K562 (cell line): Measurements from ENCODE around the gene SLC7A11. TPM values are rescaled to one million over a fixed set of nuclear protein-coding genes. Genes with fewer than 3 reads are reported as not detected.

Source experiments
- ATAC-seq: fragments of 200-7000 bp; cut with Tn5 transposase; 3 replicates; pipeline ENCODE4 v1.9.1; 2020; ENCODE audit warnings: moderate library complexity
- BruUV-seq: library from RNA; stranded (reverse); fragments of 400-500 nt; replicated peaks from 2 replicates; lab custom pipeline; 2021; lab: Mats Ljungman, UMichigan
- CTCF ChIA-PET: fragments of 300-600 bp; formaldehyde crosslinking; extraction: SDS; loops from one replicate; lab custom pipeline; 2021; ENCODE audit warnings: low intra/inter-chr PET ratio; lab: Yijun Ruan, JAX
- POLR2A ChIA-PET: fragments of 300-600, 350-650 bp; sonication (Branson Sonifier 250); formaldehyde crosslinking; extraction: SDS; loops from one replicate; lab custom pipeline; 2021; ENCODE audit warnings: antibody characterized with exemption, inconsistent platforms; lab: Yijun Ruan, JAX
- DNase-seq, 4 experiments: peaks; one replicate each; pipeline versions ENCODE4 v3.0.0 to v3.0.0-alpha.2; 2011 to 2018; ENCODE audit warnings: low spot score in 3 of 4, mixed read lengths in 3 of 4; ENCODE audit errors: extremely low read depth in 1 of 4
- FAIRE-seq: peaks from 2 replicates; lab custom pipeline; 2011; peaks lifted over from hg19 to GRCh38; lab: Jason Lieb, UNC
- H2AFZ ChIP-seq: 2 replicates; pipeline ENCODE4 v1.6.0; 2011; ENCODE audit warnings: low read depth, low read length, control low read depth, inconsistent platforms
- H3K27ac ChIP-seq: fragments of 200-600 bp; 3 replicates; pipeline ENCODE4 v1.8.0; 2011; ENCODE audit warnings: low read depth, mild to moderate bottlenecking, control low read depth, inconsistent platforms, low read length, moderate library complexity, mixed read lengths; ENCODE audit errors: extremely low read depth
- H3K27me3 ChIP-seq, 2 experiments: fragments of 300-600 bp in 1 of 2; 2 replicates in 1 of 2; 3 replicates in 1 of 2; pipeline versions ENCODE4 v1.6.0 to v1.8.0; 2011; ENCODE audit warnings: inconsistent platforms in 2 of 2, low read length in 2 of 2, mild to moderate bottlenecking in 1 of 2, mixed read lengths in 1 of 2, moderate library complexity in 1 of 2; ENCODE audit not compliant: control insufficient read depth in 2 of 2, insufficient read depth in 2 of 2
- H3K36me3 ChIP-seq: fragments of 300-600 bp; 3 replicates; pipeline ENCODE4 v1.8.0; 2011; ENCODE audit warnings: mild to moderate bottlenecking, low read length, inconsistent platforms; ENCODE audit not compliant: control insufficient read depth, insufficient read depth
- H3K4me1 ChIP-seq, 2 experiments: fragments of 200-600 bp in 1 of 2; replicated peaks in 1 of 2; 2 replicates in 1 of 2; 3 replicates in 1 of 2; pipeline versions ENCODE4 v1.5.1 to v1.8.0; 2011; ENCODE audit warnings: inconsistent platforms in 2 of 2, low read length in 2 of 2, mild to moderate bottlenecking in 1 of 2, mixed read lengths in 1 of 2, moderate library complexity in 1 of 2; ENCODE audit not compliant: control insufficient read depth in 2 of 2, insufficient read depth in 2 of 2
- H3K4me2 ChIP-seq: 2 replicates; pipeline ENCODE4 v1.6.1; 2011; ENCODE audit warnings: low read length, control low read depth, inconsistent platforms, mixed read lengths; ENCODE audit not compliant: insufficient read depth
- H3K4me3 ChIP-seq: fragments of 200-600 bp; sonication (generic), shearing (Covaris generic); 2 replicates; pipeline ENCODE4 v1.5.1; 2016; ENCODE audit warnings: control low read depth, inconsistent platforms
- H3K79me2 ChIP-seq: fragments of 200-600 bp; 3 replicates; pipeline ENCODE4 v1.8.0; 2011; ENCODE audit warnings: low read length, inconsistent platforms; ENCODE audit not compliant: control insufficient read depth, insufficient read depth
- H3K9ac ChIP-seq, 2 experiments: 2 replicates each; pipeline versions ENCODE4 v1.6.0 to v1.6.1; 2011; ENCODE audit warnings: low read depth in 2 of 2, low read length in 2 of 2, control low read depth in 1 of 2, inconsistent platforms in 1 of 2, mild to moderate bottlenecking in 1 of 2, mixed read lengths in 1 of 2; ENCODE audit not compliant: insufficient read depth in 1 of 2
- H3K9me1 ChIP-seq: one replicate; pipeline ENCODE4 v1.6.0; 2011; ENCODE audit warnings: inconsistent platforms, mild to moderate bottlenecking, low read length, moderate library complexity; ENCODE audit not compliant: control insufficient read depth, insufficient read depth
- H3K9me3 ChIP-seq: replicated peaks from 2 replicates; pipeline ENCODE4 v1.5.1; 2011; ENCODE audit warnings: low read depth, low read length, inconsistent platforms; ENCODE audit not compliant: control insufficient read depth, insufficient read depth
- H4K20me1 ChIP-seq: replicated peaks from 2 replicates; pipeline ENCODE4 v1.6.1; 2011; ENCODE audit warnings: low read length, inconsistent platforms, mixed read lengths; ENCODE audit not compliant: control insufficient read depth, insufficient read depth
- NCOA6 ChIP-seq: fragments of 450-650 bp; IDR thresholded peaks from 2 replicates; pipeline ENCODE4 v1.6.1; 2017; ENCODE audit warnings: mild to moderate bottlenecking
- PKNOX1 ChIP-seq: fragments of 450-650 bp; IDR thresholded peaks from 2 replicates; pipeline ENCODE4 v1.6.1; 2016
- POLR2B ChIP-seq: fragments of 450-650 bp; IDR thresholded peaks from 2 replicates; pipeline ENCODE4 v1.6.1; 2018; ENCODE audit warnings: low read depth; ENCODE audit not compliant: partially characterized antibody
- POLR2G ChIP-seq: fragments of 200-400 bp; formaldehyde crosslinking; IDR thresholded peaks from 2 replicates; pipeline ENCODE4 v1.6.1; 2017; ENCODE audit warnings: low read depth, mild to moderate bottlenecking, antibody characterized with exemption, low read length, moderate library complexity
- RBM22 ChIP-seq: fragments of 200-400 bp; formaldehyde crosslinking; IDR thresholded peaks from 2 replicates; pipeline ENCODE4 v1.6.1; 2018; ENCODE audit warnings: low read length, low read depth; ENCODE audit not compliant: poor library complexity, severe bottlenecking
- RUNX1 ChIP-seq: sonication (generic); IDR thresholded peaks from 2 replicates; pipeline ENCODE4 v1.6.1; 2016; ENCODE audit warnings: antibody characterized with exemption, low read depth
- ZNF431 ChIP-seq: sonication (generic); formaldehyde crosslinking; IDR thresholded peaks from 2 replicates; pipeline ENCODE4 v1.8.0; 2022; ENCODE audit warnings: mild to moderate bottlenecking, missing genetic modification reagents
- whole genome bisulfite sequencing: fragments of 100-300 bp; shearing (Covaris generic); methylation state at CpG from one replicate; pipeline ENCODE4 v1.1.6; 2016; ENCODE audit warnings: low coverage, mixed read lengths; ENCODE audit not compliant: insufficient coverage; ENCODE audit errors: missing lambda C conversion rate; 5-methylcytosine and 5-hydroxymethylcytosine counted together
- in situ Hi-C: fragments of 300-500 bp; cut with MboI; formaldehyde crosslinking; loops from 4 replicates; pipeline ENCODE4 v1.15.0; 2018; ENCODE audit warnings: inconsistent platforms, mixed read lengths
- intact Hi-C: fragments of 100-400 bp; cut with micrococcal nuclease; formaldehyde crosslinking; loops from 2 replicates; pipeline ENCODE4 v1.14.2; 2022
- polyA plus RNA-seq, 8 experiments: library from polyadenylated mRNA; depleted of rRNA in 4 of 8; stranded (reverse) in 5 of 8; unstranded in 3 of 8; fragments of >200 nt; fragmentation: Nextera tagmentation in 2 of 8; fragmentation: Illumina TruSeq in 1 of 8; extraction: Ambion mirVana in 2 of 8; extraction: Trizol in 1 of 8; gene quantifications; 2 replicates each; pipeline versions ENCODE4 v1.2.1 to v1.2.3, GENCODE V29; 2011 to 2014; ENCODE audit warnings: inconsistent platforms in 1 of 8, missing spikeins in 1 of 8
- total RNA-seq, 7 experiments: library from RNA; depleted of rRNA in 6 of 7; stranded (reverse); fragments of >200 nt in 6 of 7; fragmentation: Illumina TruSeq in 2 of 7; extraction: Trizol in 2 of 7; gene quantifications; 2 replicates each; pipeline versions ENCODE4 v1.2.1 to v1.2.3, GENCODE V29; 2011 to 2021; ENCODE audit warnings: low replicate concordance in 1 of 7
- TF ChIP-seq, protein P1 (sequence below): sonication (generic); formaldehyde crosslinking; IDR thresholded peaks from 2 replicates; pipeline ENCODE4 v1.8.1; 2023; ENCODE audit warnings: mild to moderate bottlenecking, missing genetic modification reagents

The SLC7A11 gene
- total and polyA plus RNA-seq, 9 of the 15 experiments (the other 6 are each of a cell fraction or from before 2014, with no cell fraction given): 4.5 to 26.1 (median 13.5) TPM

DNA sequence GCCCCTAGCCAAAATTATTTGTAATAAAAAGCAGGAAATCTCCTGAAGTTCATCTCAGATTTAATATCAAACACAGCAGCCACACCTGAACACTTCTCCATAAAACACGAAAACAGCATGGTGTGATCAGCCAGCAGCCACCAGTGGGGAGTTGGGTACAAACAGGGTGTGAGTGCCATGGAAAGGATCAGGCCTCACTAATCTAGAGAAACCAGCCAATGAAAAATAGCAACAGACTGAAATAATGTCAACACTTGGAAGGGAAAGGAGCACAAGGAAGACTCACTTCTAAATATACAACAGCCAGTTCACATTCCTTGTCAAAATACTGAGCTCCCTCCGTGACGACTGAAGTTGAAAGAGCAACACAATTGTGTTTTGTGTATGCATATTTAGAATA is 46.0 kb downstream of the SLC7A11 start:
- DNase-seq: no peak
- TF ChIP-seq RUNX1 (no peak), ZNF431 (CRISPR knock-in tag) (no peak)
- no TSS peak for BruUV-seq
- Histone ChIP-seq H3K27me3 (no peaks in the 10 kb centered on the region), H3K4me1 (0 out of 5 replicates have a peak, but pooled peaks cover 0 to 4% of the 10 kb centered on the region in 2 experiments), H3K4me2 (no peak overlapping the region), H3K9me3 (no peaks in the 10 kb centered on the region), H3K79me2 (no peaks in the 10 kb centered on the region), H3K4me3 (no peak overlapping the region), H3K27ac (no peak overlapping the region), H3K9me1 (no peaks in the 10 kb centered on the region), H4K20me1 (no peaks in the 10 kb centered on the region), H3K9ac (no peak overlapping the region), H2AFZ (no peak overlapping the region), H3K36me3 (peaks cover 9% of the 10 kb centered on the region)
- peak; percentile 29 for FAIRE-seq
- POLR2A ChIA-PET: interaction anchor here (1.3 kb wide), 1 partner anchor 8 kb away, joined by 3 read pairs; no protein-coding TSS in a partner anchor
- ATAC-seq: no peak
- in situ Hi-C loops (no loop called here), intact Hi-C loops (no loop called here)
- CTCF ChIA-PET: no interaction called here
- 90% methylated on average over 3 of the region's 3 CpGs for WGBS

- in situ Hi-C loops (no loop called here), intact Hi-C loops (no loop called here)
- BruUV-seq: no TSS peak
- no peaks in the 10 kb centered on the region for H3K79me2 ChIP-seq
- ChIA-PET POLR2A (interaction anchor here (1.0 kb wide), 1 partner anchor 10 kb away, joined by 3 read pairs; no protein-coding TSS in a partner anchor), CTCF (no interaction called here)
- no peaks in the 10 kb centered on the region for H3K9me1 ChIP-seq
- H3K4me1 ChIP-seq: 0 out of 5 replicates have a peak, but pooled peaks cover 0 to 7% of the 10 kb centered on the region in 2 experiments
- DNase-seq (no peak), ATAC-seq (peak; percentile 37), FAIRE-seq (peak; percentile 64)
- no peak overlapping the region for H3K27ac ChIP-seq
- no peaks in the 10 kb centered on the region for H3K9me3 ChIP-seq
- H2AFZ ChIP-seq: no peak overlapping the region
- TF ChIP-seq POLR2B: peak; percentile 27
- peak; percentile 16; the same call in 1 of the 2 replicates for TF ChIP-seq PKNOX1
- TF ChIP-seq POLR2G: 0 out of 2 replicates have a peak, but pooled peaks have one; percentile 28
- TF ChIP-seq NCOA6: no peak
- TF ChIP-seq, protein P1, sequence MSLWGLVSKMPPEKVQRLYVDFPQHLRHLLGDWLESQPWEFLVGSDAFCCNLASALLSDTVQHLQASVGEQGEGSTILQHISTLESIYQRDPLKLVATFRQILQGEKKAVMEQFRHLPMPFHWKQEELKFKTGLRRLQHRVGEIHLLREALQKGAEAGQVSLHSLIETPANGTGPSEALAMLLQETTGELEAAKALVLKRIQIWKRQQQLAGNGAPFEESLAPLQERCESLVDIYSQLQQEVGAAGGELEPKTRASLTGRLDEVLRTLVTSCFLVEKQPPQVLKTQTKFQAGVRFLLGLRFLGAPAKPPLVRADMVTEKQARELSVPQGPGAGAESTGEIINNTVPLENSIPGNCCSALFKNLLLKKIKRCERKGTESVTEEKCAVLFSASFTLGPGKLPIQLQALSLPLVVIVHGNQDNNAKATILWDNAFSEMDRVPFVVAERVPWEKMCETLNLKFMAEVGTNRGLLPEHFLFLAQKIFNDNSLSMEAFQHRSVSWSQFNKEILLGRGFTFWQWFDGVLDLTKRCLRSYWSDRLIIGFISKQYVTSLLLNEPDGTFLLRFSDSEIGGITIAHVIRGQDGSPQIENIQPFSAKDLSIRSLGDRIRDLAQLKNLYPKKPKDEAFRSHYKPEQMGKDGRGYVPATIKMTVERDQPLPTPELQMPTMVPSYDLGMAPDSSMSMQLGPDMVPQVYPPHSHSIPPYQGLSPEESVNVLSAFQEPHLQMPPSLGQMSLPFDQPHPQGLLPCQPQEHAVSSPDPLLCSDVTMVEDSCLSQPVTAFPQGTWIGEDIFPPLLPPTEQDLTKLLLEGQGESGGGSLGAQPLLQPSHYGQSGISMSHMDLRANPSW: no peak
- peak; percentile 22 for TF ChIP-seq RBM22
- H3K4me3 ChIP-seq: no peak overlapping the region
- no peaks in the 10 kb centered on the region for H3K27me3 ChIP-seq
- no peak overlapping the region for H3K4me2 ChIP-seq
- H3K36me3 ChIP-seq: peaks cover 4% of the 10 kb centered on the region
- H3K9ac ChIP-seq: no peak overlapping the region
- H4K20me1 ChIP-seq: no peaks in the 10 kb centered on the region
- 100% methylated on average over 1 of the region's 1 CpG for WGBS
These were observed 48.2 kb downstream of the SLC7A11 start for GRCh38 chr4:138193963-138194362.
